HEK293 (cell line): ENCODE results near the gene KIAA1671.

Experiments used
- AEBP2 ChIP-seq: fragments of 450-650 bp; formaldehyde crosslinking; IDR thresholded peaks from 2 replicates; pipeline ENCODE4 v1.5.1; 2016; ENCODE audit warnings: missing biosample characterization, missing genetic modification characterization, borderline replicate concordance
- CTCF ChIP-seq: fragments of 450-650 bp; formaldehyde crosslinking; IDR thresholded peaks from 2 replicates; pipeline ENCODE4 v1.5.1; 2016; ENCODE audit warnings: missing biosample characterization, missing genetic modification characterization
- MYNN ChIP-seq: fragments of 450-650 bp; formaldehyde crosslinking; IDR thresholded peaks from 2 replicates; pipeline ENCODE4 v1.5.1; 2016; ENCODE audit warnings: missing biosample characterization, missing genetic modification characterization, borderline replicate concordance
- ZBTB11 ChIP-seq: fragments of 450-650 bp; formaldehyde crosslinking; conservative IDR thresholded peaks from 2 replicates; pipeline ENCODE4 v1.5.1; 2016; ENCODE audit warnings: low read depth, missing biosample characterization, missing genetic modification characterization
- ZNF133 ChIP-seq: fragments of 450-650 bp; formaldehyde crosslinking; IDR thresholded peaks from 2 replicates; pipeline ENCODE4 v1.5.1; 2016; ENCODE audit warnings: missing biosample characterization, missing genetic modification characterization
- ZNF501 ChIP-seq: fragments of 450-650 bp; formaldehyde crosslinking; IDR thresholded peaks from 2 replicates; pipeline ENCODE4 v1.5.1; 2016; ENCODE audit warnings: missing biosample characterization, missing genetic modification characterization
- ZNF660 ChIP-seq: fragments of 450-650 bp; IDR thresholded peaks from 2 replicates; pipeline ENCODE4 v1.5.1; 2018; ENCODE audit warnings: missing biosample characterization, mild to moderate bottlenecking, missing genetic modification characterization
- ZNF670 ChIP-seq: fragments of 450-650 bp; formaldehyde crosslinking; IDR thresholded peaks from 2 replicates; pipeline ENCODE4 v1.5.1; 2016; ENCODE audit warnings: missing biosample characterization, missing genetic modification characterization, low read depth
- ZNF768 ChIP-seq: fragments of 450-650 bp; formaldehyde crosslinking; IDR thresholded peaks from 2 replicates; pipeline ENCODE4 v1.5.1; 2018; ENCODE audit warnings: missing biosample characterization, mild to moderate bottlenecking, missing genetic modification characterization
- ZNF785 ChIP-seq: fragments of 450-650 bp; formaldehyde crosslinking; IDR thresholded peaks from 2 replicates; pipeline ENCODE4 v1.5.1; 2016; ENCODE audit warnings: missing biosample characterization, missing genetic modification characterization
- ZSCAN16 ChIP-seq: fragments of 450-650 bp; formaldehyde crosslinking; IDR thresholded peaks from 2 replicates; pipeline ENCODE4 v1.5.1; 2016; ENCODE audit warnings: missing biosample characterization, missing genetic modification characterization
- ZSCAN30 ChIP-seq: fragments of 450-650 bp; IDR thresholded peaks from 2 replicates; pipeline ENCODE4 v1.5.1; 2018; ENCODE audit warnings: missing biosample characterization, mild to moderate bottlenecking, missing genetic modification characterization, moderate library complexity

GRCh38 chr22:25146307-25146706 is 193.8 kb downstream of the KIAA1671 start:
- TF ChIP-seq ZSCAN30 (tag by site-specific recombination), result no peak
- no peak for TF ChIP-seq CTCF (tag by site-specific recombination)
- no peak for TF ChIP-seq ZNF501 (tag by site-specific recombination)
- TF ChIP-seq ZNF133 (tag by site-specific recombination), result no peak
- TF ChIP-seq MYNN (tag by site-specific recombination), result no peak
- no peak for TF ChIP-seq ZNF660 (tag by site-specific recombination)
- TF ChIP-seq ZNF670, result no peak
- no peak for TF ChIP-seq ZNF785 (tag by site-specific recombination)
- no peak for TF ChIP-seq ZNF768 (tag by site-specific recombination)
- TF ChIP-seq ZSCAN16 (tag by site-specific recombination), result no peak
- no peak for TF ChIP-seq ZBTB11 (tag by site-specific recombination)
- no peak for TF ChIP-seq AEBP2
